PFSK-1 (cell line): ENCODE measurements around the gene RASA3.

Experiments
- POLR2AphosphoS5 ChIP-seq: IDR thresholded peaks from 2 replicates; pipeline ENCODE4 v1.6.1; 2012; ENCODE audit warnings: low read depth, mild to moderate bottlenecking, control low read depth, low read length, moderate library complexity
- SIN3A ChIP-seq: IDR thresholded peaks from 2 replicates; pipeline ENCODE4 v1.6.1; 2012; ENCODE audit warnings: mild to moderate bottlenecking, low read length, moderate library complexity, borderline replicate concordance; ENCODE audit not compliant: insufficient read depth
- TAF1 ChIP-seq: IDR thresholded peaks from 2 replicates; pipeline ENCODE4 v1.6.1; 2012; ENCODE audit warnings: low read length, control low read depth, borderline replicate concordance; ENCODE audit not compliant: insufficient read depth
- TF ChIP-seq, protein P1 (sequence below), 2 experiments: IDR thresholded peaks; 2 replicates each; pipeline versions ENCODE4 v1.6.1 to v1.8.0; 2011 to 2012; ENCODE audit warnings: low read depth in 2 of 2, low read length in 2 of 2, control low read depth in 1 of 2, inconsistent platforms in 1 of 2, mild to moderate bottlenecking in 1 of 2, moderate library complexity in 1 of 2; ENCODE audit not compliant: insufficient read depth in 1 of 2

GRCh38 chr13:114124431-114124830, 8.0 kb downstream of the RASA3 start:
- TF ChIP-seq SIN3A (no peak), POLR2AphosphoS5 (no peak), TAF1 (no peak)
- TF ChIP-seq, protein P1, sequence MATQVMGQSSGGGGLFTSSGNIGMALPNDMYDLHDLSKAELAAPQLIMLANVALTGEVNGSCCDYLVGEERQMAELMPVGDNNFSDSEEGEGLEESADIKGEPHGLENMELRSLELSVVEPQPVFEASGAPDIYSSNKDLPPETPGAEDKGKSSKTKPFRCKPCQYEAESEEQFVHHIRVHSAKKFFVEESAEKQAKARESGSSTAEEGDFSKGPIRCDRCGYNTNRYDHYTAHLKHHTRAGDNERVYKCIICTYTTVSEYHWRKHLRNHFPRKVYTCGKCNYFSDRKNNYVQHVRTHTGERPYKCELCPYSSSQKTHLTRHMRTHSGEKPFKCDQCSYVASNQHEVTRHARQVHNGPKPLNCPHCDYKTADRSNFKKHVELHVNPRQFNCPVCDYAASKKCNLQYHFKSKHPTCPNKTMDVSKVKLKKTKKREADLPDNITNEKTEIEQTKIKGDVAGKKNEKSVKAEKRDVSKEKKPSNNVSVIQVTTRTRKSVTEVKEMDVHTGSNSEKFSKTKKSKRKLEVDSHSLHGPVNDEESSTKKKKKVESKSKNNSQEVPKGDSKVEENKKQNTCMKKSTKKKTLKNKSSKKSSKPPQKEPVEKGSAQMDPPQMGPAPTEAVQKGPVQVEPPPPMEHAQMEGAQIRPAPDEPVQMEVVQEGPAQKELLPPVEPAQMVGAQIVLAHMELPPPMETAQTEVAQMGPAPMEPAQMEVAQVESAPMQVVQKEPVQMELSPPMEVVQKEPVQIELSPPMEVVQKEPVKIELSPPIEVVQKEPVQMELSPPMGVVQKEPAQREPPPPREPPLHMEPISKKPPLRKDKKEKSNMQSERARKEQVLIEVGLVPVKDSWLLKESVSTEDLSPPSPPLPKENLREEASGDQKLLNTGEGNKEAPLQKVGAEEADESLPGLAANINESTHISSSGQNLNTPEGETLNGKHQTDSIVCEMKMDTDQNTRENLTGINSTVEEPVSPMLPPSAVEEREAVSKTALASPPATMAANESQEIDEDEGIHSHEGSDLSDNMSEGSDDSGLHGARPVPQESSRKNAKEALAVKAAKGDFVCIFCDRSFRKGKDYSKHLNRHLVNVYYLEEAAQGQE (IDR thresholded peaks at IDR 0.05; ENCODE audit: insufficient read depth in 1 of 2, low read depth in 2 of 2, low read length in 2 of 2): no peak
